PFSK-1 (cell line): Measurements from ENCODE around the gene GRIK3.

ENCODE experiments used
- FOXP2 ChIP-seq: optimal IDR thresholded peaks from 2 replicates; pipeline ENCODE3; 2011; ENCODE audit warnings: borderline replicate concordance, control low read depth, inconsistent platforms; ENCODE audit not compliant: insufficient read depth; ENCODE audit errors: extremely low read length, extremely low read depth
- POLR2AphosphoS5 ChIP-seq: IDR thresholded peaks from 2 replicates; pipeline ENCODE4 v1.6.1; 2012; ENCODE audit warnings: low read depth, mild to moderate bottlenecking, control low read depth, low read length, moderate library complexity
- SIN3A ChIP-seq: IDR thresholded peaks from 2 replicates; pipeline ENCODE4 v1.6.1; 2012; ENCODE audit warnings: mild to moderate bottlenecking, low read length, moderate library complexity, borderline replicate concordance; ENCODE audit not compliant: insufficient read depth
- TAF1 ChIP-seq: IDR thresholded peaks from 2 replicates; pipeline ENCODE4 v1.6.1; 2012; ENCODE audit warnings: low read length, control low read depth, borderline replicate concordance; ENCODE audit not compliant: insufficient read depth
- TF ChIP-seq, protein P1 (sequence below), 2 experiments: IDR thresholded peaks; 2 replicates each; pipeline versions ENCODE4 v1.6.1 to v1.8.0; 2011 to 2012; ENCODE audit warnings: low read depth in 2 of 2, low read length in 2 of 2, control low read depth in 1 of 2, inconsistent platforms in 1 of 2, mild to moderate bottlenecking in 1 of 2, moderate library complexity in 1 of 2; ENCODE audit not compliant: insufficient read depth in 1 of 2

Gene GRIK3

GRCh38 chr1:36776256-36776655 lies 258.1 kb downstream of the GRIK3 start:
- TF ChIP-seq TAF1: no peak
- TF ChIP-seq SIN3A: no peak
- TF ChIP-seq FOXP2: no peak
- TF ChIP-seq, protein P1, sequence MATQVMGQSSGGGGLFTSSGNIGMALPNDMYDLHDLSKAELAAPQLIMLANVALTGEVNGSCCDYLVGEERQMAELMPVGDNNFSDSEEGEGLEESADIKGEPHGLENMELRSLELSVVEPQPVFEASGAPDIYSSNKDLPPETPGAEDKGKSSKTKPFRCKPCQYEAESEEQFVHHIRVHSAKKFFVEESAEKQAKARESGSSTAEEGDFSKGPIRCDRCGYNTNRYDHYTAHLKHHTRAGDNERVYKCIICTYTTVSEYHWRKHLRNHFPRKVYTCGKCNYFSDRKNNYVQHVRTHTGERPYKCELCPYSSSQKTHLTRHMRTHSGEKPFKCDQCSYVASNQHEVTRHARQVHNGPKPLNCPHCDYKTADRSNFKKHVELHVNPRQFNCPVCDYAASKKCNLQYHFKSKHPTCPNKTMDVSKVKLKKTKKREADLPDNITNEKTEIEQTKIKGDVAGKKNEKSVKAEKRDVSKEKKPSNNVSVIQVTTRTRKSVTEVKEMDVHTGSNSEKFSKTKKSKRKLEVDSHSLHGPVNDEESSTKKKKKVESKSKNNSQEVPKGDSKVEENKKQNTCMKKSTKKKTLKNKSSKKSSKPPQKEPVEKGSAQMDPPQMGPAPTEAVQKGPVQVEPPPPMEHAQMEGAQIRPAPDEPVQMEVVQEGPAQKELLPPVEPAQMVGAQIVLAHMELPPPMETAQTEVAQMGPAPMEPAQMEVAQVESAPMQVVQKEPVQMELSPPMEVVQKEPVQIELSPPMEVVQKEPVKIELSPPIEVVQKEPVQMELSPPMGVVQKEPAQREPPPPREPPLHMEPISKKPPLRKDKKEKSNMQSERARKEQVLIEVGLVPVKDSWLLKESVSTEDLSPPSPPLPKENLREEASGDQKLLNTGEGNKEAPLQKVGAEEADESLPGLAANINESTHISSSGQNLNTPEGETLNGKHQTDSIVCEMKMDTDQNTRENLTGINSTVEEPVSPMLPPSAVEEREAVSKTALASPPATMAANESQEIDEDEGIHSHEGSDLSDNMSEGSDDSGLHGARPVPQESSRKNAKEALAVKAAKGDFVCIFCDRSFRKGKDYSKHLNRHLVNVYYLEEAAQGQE (IDR thresholded peaks at IDR 0.05; ENCODE audit: insufficient read depth in 1 of 2, low read depth in 2 of 2, low read length in 2 of 2): no peak
- no peak for TF ChIP-seq POLR2AphosphoS5

GRCh38 chr1:36775716-36776115 lies 258.6 kb downstream of the GRIK3 start:
- TF ChIP-seq TAF1 (no peak), FOXP2 (no peak), POLR2AphosphoS5 (no peak), SIN3A (no peak)
- TF ChIP-seq, protein P1 (IDR thresholded peaks at IDR 0.05; ENCODE audit: insufficient read depth in 1 of 2, low read depth in 2 of 2, low read length in 2 of 2): no peak

- TF ChIP-seq, protein P1 (IDR thresholded peaks at IDR 0.05; ENCODE audit: insufficient read depth in 1 of 2, low read depth in 2 of 2, low read length in 2 of 2): no peak
- TF ChIP-seq SIN3A (no peak), TAF1 (no peak), POLR2AphosphoS5 (no peak), FOXP2 (no peak)
These were observed 260.3 kb downstream of the GRIK3 start for GRCh38 chr1:36773827-36774541.

DNA sequence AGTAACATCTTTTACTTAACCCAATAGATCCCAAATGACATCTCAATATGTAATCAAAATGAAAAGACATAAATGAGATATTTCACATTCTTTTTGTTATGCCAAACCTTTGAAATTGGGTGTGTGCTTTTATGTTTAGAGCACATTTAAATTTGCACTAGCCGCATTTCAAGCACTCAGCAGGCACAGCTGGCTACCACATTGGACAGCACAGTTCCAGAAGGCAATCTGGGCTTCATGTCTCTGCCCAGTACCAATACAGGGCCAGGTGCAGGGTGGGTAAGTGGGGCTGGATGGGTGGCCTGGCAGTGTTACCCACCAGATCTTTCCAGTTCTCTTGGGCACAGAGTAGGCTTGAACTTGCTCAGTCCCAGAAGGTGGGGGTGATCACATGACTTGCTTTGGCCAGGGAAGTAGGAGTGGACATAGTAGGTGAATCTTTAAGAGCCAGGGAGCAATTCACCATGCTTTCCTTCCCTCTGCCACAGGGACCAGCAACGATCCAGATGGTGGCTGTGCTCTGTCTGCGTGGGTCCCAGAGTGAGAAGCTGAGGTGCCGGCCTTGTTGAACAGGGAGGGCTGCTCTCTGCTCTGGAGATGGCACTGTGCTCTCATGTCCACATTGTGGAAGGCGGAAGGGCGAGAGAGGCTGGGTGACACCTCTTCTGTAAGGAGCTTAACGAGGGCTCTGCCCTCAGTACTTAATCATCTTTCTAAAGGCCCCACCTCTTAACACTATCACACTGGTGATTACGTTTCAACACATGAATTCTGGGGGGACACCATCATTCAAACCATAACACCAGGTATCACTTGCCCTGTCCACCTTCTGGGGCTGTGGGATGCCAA lies 261.4 kb downstream of the GRIK3 start:
- TF ChIP-seq, protein P1 (IDR thresholded peaks at IDR 0.05; ENCODE audit: insufficient read depth in 1 of 2, low read depth in 2 of 2, low read length in 2 of 2): no peak
- TF ChIP-seq SIN3A (no peak), TAF1 (no peak), FOXP2 (no peak), POLR2AphosphoS5 (no peak)
